Fibroblast of lung (primary cell): Measurements from ENCODE around the gene WDR37.

ENCODE experiments used
- CTCF ChIP-seq, 2 donors: IDR thresholded peaks in 1 of 2; conservative IDR thresholded peaks in 1 of 2; 1 replicate in 1 of 2; 2 replicates in 1 of 2; pipeline ENCODE4 v1.5.1; 2011 to 2012; ENCODE audit warnings: low read length in 2 of 2, control low read depth in 1 of 2, inconsistent platforms in 1 of 2, low read depth in 1 of 2, mild to moderate bottlenecking in 1 of 2
- EZH2 ChIP-seq: IDR thresholded peaks from 2 replicates; pipeline ENCODE4 v1.5.1; 2012; ENCODE audit warnings: low read length, control low read depth, mild to moderate bottlenecking; ENCODE audit errors: missing control alignments

- TF ChIP-seq CTCF (conservative IDR thresholded peaks at IDR 0.05 in 1 of 2, IDR thresholded peaks at IDR 0.05 in 1 of 2; ENCODE audit: low read depth in 1 of 2, low read length in 2 of 2) (no peak), EZH2 (no peak)
These were observed 121.8 kb downstream of the WDR37 start for GRCh38 chr10:1177936-1178335.
